Gastroesophageal sphincter (tissue), 3 donors: ENCODE data around the gene S1PR3.

Experiments
- POLR2AphosphoS5 ChIP-seq: sonication (generic); formaldehyde crosslinking; IDR thresholded peaks from one replicate; pipeline ENCODE4 v1.6.1; 2017; ENCODE audit warnings: antibody characterized with exemption
- TF ChIP-seq, protein P1 (sequence below), 4 experiments: fragments of 200-600 bp in 2 of 4; fragments of 450-650 bp in 2 of 4; sonication (generic) in 1 of 4; IDR thresholded peaks; one replicate each; pipeline ENCODE4 v1.5.1; 2017 to 2019; ENCODE audit warnings: antibody characterized with exemption in 4 of 4, mild to moderate bottlenecking in 2 of 4, moderate library complexity in 2 of 4

DNA sequence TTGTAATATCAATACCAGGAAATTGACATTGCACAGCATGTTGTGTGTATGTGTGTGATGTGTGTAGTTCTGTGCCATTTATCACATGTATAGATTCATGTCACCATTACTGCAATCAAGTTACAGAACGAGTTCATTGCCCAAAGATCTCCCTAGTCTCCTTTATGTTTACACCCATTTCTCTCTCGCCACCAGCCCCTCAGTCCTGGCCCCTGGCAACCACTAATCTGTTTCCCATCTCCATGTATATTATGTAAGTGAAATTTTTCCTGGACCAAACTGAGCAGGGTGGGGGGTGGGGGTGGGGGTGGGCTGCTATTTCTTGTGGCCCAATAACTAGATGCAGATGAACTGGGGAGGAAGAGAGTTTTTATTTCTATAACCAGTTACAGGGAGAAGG, 11.5 kb upstream of the S1PR3 start:
- TF ChIP-seq, protein P1, sequence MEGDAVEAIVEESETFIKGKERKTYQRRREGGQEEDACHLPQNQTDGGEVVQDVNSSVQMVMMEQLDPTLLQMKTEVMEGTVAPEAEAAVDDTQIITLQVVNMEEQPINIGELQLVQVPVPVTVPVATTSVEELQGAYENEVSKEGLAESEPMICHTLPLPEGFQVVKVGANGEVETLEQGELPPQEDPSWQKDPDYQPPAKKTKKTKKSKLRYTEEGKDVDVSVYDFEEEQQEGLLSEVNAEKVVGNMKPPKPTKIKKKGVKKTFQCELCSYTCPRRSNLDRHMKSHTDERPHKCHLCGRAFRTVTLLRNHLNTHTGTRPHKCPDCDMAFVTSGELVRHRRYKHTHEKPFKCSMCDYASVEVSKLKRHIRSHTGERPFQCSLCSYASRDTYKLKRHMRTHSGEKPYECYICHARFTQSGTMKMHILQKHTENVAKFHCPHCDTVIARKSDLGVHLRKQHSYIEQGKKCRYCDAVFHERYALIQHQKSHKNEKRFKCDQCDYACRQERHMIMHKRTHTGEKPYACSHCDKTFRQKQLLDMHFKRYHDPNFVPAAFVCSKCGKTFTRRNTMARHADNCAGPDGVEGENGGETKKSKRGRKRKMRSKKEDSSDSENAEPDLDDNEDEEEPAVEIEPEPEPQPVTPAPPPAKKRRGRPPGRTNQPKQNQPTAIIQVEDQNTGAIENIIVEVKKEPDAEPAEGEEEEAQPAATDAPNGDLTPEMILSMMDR (IDR thresholded peaks at IDR 0.05) = no peak
- no peak for TF ChIP-seq POLR2AphosphoS5
